Stimulated activated CD8-positive, alpha-beta memory T cell treated with anti-CD3 and anti-CD28 coated beads, Interleukin-4, amount 100 ng/mL, for 1 hour (primary cell): ENCODE results near the gene LOXHD1.

Experiments used
- DNase-seq, 2 donors: peaks; one replicate each; pipeline ENCODE4 v3.0.0-alpha.2; 2020; ENCODE audit warnings: low read depth in 2 of 2, low spot score in 1 of 2

LOXHD1 gene, protein sequence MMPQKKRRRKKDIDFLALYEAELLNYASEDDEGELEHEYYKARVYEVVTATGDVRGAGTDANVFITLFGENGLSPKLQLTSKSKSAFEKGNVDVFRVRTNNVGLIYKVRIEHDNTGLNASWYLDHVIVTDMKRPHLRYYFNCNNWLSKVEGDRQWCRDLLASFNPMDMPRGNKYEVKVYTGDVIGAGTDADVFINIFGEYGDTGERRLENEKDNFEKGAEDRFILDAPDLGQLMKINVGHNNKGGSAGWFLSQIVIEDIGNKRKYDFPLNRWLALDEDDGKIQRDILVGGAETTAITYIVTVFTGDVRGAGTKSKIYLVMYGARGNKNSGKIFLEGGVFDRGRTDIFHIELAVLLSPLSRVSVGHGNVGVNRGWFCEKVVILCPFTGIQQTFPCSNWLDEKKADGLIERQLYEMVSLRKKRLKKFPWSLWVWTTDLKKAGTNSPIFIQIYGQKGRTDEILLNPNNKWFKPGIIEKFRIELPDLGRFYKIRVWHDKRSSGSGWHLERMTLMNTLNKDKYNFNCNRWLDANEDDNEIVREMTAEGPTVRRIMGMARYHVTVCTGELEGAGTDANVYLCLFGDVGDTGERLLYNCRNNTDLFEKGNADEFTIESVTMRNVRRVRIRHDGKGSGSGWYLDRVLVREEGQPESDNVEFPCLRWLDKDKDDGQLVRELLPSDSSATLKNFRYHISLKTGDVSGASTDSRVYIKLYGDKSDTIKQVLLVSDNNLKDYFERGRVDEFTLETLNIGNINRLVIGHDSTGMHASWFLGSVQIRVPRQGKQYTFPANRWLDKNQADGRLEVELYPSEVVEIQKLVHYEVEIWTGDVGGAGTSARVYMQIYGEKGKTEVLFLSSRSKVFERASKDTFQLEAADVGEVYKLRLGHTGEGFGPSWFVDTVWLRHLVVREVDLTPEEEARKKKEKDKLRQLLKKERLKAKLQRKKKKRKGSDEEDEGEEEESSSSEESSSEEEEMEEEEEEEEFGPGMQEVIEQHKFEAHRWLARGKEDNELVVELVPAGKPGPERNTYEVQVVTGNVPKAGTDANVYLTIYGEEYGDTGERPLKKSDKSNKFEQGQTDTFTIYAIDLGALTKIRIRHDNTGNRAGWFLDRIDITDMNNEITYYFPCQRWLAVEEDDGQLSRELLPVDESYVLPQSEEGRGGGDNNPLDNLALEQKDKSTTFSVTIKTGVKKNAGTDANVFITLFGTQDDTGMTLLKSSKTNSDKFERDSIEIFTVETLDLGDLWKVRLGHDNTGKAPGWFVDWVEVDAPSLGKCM (N-terminal part only)

DNA sequence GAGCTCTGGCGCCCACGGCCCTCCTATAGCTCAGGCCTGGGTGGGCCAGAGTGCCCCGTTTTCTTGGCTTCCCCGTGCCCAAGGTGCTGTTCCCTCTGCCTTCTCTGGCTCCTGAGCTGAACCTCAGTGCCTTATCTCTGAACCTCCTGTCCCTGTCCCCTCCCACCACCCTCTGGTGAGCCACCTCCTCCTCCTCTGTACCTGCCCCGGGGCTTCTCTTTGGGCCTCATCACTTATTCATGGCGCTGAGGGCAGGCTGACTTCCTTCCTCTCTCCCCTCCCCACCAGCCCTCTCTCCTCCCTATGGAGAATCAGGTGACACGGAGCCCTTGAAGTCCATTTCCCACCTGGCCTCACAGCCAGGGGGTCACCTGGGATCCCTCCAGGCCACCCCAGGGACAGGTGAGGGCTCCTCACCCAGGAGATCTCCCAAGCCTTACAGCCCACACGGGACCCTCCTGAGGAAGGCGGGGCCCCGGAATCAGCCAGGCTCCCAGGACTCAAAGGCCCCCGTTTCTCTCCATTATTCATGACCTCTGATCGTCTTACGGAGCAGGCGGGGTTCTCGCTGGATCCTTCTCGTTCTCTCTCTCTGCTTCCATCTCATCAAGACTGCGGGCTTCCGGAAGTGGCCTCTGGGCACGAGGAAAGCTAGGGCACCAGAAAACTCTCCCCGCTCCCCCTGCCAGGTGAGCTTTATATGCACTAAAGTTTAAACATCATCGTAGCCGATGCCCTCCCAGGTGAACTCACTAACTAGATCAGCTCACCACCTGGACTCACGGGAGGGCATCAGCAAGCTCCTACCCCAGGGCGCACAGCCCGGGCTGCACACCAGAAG lies at the start of gene LOXHD1:
Gene LOXHD1 (minus strand): TSS at position 106 of the 841 bp plus-strand sequence. CDS start 187 bp downstream, outside the sequence.
- no peak for DNase-seq

DNA sequence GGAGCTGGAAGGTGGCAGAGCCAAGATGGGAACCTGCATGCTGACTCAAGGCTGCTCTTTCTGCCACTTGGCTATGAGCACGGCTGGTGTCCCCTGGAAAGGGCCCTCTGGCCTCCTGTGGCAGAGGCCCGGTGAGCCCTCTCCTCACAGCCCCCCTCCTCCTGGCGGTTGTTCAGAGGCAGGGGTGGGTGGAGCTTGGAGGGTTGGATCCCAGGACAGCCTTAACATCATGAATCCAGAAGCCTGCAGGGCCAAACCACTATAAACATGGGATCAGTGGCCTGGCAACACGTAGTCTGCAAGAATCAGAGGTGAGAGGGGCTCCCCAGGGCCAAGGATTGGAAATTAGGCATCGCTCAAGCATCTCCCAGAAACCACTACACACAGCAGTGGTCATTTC lies 48.5 kb upstream of the LOXHD1 start:
- DNase-seq: no peak

DNA sequence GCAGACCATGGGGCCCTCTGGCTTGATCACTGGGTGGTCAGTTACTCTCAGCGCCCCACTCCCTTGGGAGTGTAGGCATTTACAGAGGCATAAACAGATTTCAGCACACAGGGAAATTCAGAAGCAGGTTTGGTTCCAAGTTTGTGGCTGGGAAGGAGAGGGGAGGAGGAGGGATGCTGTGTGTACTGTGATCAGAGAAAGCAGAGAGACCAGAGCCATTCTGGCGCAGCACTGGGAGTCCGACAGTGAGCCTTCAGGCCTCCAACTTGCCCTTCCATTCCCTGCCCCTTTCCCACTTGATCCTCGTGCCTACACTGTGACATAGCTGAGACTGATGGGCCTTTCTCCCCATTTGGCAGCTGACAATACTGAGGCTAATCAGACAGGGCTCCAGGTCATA lies 47.8 kb upstream of the LOXHD1 start:
- no peak for DNase-seq

DNA sequence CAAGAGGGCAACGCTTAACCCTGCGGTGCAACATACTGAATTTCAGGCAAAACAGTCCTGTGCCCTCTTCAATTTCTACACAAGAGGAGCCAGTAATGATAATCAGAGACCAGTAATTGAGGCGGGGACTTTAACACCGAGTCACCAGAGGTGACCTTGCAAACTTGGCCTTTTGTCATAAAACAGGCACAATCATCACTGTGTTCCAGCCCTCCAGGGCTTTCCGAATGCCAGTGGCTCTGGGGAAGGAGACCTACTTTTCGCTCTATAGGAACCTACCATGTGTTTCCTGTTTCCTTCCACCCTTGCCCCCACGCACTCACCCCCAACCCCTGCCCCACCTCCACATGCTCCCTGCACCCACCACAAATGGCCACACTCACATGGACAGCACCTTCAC lies 47.2 kb upstream of the LOXHD1 start:
- no peak for DNase-seq

DNA sequence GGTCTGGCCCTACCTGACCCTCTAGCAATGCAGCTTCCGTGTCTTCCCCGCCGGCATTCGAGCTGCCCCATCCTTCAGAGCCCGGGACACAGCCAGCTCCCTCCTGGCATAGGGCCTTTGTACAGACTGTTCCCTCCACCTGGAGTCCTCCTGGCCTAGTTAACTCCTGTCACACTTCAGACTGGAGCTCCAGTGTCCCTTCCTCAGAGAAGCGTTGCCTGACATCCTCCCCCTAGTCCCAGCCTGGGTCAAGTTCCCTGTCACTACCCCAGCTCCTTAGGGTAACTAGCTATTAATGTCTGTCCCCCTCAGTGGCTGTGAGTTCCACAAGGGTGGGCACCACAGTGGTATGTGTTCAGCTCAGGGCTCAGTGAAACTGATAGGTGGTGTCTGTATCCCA lies 45.5 kb upstream of the LOXHD1 start:
- no peak for DNase-seq

DNA sequence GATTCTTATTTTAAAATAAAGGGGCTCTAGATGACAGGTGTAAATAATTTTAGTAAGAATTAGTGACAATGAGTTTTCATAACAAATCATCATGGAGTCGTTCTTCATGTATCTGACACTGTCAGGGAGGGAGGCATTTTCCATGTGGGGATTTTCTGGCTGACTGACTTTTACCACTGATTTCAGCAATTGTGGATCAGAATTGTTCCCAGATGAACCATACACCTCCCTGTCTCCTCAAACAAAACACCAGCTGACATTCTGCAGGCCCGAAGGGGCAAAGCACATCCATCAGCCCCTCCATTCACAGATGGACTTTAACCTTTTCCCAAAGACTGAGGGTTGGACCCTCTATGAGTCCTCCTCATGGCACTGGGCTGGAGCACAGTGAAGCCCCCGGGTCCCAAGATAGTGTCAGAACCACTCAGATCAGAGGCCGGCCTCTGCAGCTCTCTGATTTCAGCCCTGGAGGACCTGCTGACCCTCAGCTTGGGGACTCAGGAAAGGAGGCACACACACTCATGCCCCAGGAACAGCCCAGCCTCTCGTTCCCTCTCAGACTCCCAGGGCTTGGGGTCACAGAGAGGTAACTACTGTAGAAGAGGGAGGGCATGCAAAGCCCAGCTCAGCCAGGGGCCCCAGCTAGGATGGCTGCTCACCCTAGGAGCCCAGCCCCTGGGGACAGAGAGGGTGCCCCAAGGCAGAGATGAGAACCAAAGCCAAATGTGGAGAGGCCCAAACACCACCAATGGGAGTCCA lies 43.2 kb upstream of the LOXHD1 start:
- DNase-seq: no peak

DNA sequence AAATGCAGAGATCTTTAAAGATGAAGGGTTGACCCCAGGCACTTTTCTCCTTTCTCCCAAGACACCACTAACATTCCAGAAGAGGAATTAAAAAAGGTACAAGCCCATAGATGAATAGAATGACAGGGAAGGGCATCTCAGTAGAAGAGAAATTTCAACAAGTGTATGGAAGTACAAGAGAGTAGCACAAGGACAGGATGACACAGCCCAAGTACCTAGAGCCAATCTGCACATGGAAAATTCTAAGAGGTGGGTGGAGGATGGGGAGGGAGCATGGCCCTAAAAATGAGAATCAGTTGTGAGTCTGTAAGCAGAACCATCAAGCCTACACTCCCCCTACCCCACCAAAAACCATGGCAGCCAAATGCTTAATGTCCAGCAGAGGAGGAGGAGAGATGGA lies 39.7 kb upstream of the LOXHD1 start:
- DNase-seq: no peak

DNA sequence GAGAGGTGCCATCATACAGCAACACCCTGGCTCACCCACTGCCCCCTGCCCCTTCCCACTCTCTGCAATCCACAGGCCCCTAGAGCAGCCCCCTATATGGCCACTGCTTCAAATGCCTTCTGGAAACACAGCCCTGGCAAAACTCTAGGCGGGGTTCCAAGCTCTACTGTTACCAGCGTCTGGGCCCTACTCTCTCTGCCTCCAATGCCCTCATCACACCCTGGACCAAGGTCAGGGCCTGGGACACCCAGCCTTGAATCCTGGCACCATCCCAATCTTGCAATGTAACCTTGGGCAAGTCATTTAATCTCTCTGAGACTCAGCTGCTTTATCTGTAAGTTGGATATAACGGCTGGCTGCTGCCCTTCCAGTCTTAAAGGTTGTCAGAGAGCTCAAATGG lies 39.2 kb upstream of the LOXHD1 start:
- no peak for DNase-seq

DNA sequence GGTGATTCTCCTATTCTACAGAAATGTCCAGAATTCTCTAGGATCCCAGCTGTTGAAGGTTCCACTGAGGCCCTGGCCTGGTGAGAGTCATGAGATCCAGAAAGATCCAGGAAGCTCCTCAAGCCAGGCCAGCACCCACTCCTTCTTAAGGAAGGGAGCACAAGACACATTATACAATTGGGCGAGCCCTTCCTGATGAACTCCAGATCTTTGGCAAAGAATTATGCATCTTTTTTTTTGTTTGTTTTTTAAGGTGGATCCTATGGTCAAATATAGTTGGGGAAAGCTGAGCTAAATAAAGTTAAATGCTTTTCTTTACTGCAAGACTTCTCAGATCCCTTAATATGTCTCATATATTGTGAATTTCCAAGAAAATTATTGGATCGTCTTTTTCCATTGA lies 37.0 kb upstream of the LOXHD1 start:
- DNase-seq: no peak

DNA sequence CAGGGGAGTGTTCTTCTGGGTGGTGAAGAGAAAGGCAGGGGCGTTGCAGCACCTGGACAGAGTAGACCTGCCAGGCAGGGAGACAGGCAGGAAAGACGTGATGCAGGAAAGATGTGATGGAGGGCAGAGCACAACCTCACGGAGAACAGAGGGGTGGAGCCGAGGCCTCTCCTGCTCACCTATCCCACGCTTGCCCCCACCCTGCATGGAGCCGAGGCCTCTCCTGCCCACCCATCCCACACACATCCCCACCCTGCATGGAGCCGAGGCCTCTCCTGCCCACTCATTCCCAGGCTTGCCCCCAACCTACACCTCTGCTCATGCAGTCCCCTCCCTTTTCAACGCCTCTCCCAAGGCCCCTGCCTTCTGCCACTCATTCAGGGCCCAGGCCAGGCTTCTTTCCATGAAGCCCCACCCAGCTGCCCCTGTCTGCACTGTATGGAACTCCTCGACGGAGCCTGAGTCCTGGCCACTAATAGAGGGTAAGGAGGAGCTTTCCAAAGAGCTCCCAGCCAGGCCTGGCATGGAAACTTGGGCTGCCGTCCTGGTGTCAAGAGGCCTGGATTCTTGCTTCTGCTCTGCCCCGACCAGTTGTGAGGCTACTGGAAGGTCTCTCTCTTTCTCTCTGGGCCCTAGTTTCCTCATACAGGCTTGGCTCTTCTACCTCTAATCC lies 32.0 kb upstream of the LOXHD1 start:
- DNase-seq: no peak

DNA sequence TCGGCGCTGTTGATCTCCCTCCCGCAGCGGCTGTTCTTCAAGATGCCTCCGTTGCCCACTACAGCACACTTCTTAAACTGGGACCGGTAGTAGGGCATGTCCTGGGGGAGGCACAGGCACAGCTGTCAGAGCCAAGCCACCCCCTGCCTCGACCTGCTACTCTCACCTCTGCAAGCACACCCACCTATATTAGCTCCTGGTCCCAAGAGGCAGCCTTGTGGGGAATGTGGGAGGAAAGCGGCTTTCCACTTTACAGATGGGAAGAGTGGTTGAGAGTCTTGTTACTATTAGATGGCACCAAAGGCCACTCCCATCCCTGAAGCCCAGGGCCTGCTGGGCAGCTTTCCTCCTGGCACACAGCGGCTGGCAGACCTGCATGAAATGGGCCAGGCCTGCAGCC lies 29.2 kb upstream of the LOXHD1 start:
- no peak for DNase-seq

DNA sequence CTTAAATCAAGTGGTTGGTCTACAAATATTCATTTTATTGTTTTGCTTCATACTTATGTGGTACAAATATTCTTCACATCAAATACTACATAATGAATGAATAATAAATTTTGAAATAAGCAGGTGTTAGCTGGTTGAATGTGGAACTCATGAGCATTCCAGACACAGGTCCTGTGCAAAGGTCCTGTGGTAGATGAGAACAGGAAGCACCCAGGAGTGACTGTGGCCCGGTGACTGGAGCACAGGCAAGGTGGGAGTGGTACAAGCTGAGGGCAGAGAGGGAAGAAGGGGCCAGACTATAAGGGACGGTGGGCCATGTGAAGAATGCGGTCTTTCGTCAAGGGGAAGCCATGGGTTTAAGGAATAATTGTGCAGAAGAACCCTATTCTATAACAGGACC lies 26.2 kb upstream of the LOXHD1 start:
- no peak for DNase-seq

DNA sequence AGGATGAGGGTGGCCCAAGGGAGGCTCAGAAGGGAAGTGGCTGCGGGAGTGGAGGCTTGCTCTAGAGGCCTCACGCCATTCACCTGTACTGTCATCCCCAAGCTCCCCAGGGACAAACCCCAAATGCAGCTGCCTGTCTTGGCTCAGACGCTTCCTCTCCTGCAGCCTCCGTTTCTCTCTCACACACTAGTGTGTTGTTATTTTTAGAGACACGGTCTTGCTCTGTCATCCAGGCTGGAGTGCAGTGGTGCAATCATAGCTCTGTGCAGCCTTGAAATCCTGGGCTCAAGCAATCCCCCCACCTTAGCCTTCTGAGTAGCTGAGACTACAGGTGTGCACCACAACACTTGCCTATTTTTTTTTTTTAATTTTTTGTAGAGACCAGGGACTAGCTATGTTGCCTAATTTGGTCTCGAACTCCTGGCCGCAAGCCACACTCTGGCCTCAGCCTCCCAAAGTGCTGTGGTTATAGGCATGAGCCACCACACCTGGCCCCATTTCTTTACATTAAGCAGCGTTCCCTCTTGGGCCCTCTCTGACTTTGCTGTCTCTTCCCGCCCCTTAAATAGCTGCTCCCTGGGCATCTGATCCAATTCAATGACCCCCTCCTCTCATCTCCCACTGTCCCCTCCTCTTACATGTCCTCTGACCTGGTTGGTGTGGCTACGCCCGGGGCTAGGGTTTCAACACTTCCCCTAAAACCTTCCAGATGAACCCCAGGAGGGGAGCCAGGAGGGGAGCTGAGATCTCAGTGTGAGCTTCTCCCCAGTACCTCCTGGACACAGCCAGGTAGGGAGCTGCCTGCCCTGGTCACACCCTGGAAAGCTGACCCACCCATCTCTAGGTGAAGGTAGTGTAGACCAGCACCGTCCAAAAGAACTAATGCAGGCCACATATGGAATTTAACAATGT lies 24.0 kb upstream of the LOXHD1 start:
- DNase-seq: no peak

DNA sequence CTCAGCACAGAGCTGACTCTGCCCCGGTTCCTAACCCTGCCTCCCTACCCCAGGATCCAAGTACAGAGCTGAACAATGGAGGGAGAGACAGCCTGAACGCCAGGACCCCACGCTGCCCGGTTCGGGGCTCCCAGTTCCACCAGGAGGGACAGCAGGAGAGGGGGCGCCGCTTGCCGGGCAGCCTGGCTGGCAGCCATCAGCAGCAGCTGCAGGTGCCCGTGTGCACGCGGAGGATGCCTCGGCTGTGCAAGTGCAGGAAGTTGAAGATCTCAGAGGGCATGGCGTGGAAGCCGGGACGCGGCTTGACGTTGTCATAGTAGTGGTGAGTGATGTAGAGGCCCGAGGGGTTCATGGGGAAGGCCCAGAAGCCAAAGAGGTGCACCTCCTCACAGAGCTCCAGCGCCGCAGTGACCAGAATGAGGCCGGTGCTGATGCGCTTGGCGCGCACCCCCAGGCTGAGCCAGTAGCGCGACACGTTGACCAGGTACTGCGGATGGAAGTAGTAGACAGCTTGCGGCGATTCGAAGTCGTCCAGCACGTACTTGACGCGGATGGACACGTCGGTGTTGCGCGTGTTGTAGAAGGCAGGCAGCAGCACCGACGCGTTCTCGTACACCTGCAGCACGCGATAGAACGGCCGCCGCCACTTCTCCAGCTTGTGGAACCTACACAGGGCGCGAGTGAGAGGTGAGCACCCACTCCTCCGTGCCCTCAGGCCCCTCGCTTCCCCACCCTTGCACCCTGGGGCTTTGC lies 23.0 kb upstream of the LOXHD1 start:
- DNase-seq: no peak

DNA sequence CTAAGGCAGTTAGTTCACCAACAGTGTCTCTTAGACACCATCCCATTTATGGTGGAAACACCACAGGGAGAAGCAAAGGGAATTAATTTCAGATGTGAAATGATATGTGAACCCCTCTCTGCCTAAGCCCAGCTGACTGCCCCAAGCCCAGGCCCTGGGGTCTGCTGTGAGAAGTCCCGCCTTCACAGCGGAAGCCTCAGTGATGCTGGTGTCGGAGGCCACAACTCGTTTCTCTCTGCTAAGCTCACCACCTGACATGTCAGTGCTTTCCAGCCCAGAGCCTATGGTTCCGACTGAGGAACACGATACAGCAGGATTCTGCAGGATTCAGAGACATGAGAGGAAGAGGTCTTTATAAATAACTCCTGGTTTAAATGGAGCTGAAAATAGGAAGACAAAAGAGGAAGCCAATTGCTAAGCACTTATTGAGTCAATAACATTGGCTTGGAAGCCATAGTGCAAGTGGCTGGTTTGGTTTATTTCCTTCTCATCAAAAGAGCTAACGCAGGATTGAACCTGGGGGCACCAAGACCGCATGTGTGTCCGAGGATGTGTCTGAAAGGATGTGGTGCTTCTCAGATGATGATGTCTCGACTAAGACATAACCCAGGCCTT lies 21.9 kb upstream of the LOXHD1 start:
- DNase-seq: no peak

DNA sequence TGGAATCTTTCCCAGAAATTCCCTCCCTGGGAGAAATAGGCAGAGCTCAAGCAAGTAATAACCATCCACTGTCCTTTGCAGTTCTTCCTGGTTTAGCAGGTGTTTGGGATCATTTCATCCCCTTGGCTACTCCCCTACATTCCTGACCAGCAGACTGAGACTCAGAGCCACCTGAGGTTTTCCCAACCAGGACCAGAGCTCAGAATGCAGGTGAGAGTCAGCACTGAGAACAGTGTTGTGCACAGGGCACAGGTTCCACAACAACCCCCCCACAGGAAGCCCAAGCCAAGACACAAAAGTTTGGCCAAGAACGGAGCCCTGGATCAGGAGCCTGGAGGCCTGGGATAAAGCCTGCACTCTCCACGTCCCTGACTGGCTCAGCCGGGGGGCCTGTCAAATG lies 21.0 kb upstream of the LOXHD1 start:
- no peak for DNase-seq

DNA sequence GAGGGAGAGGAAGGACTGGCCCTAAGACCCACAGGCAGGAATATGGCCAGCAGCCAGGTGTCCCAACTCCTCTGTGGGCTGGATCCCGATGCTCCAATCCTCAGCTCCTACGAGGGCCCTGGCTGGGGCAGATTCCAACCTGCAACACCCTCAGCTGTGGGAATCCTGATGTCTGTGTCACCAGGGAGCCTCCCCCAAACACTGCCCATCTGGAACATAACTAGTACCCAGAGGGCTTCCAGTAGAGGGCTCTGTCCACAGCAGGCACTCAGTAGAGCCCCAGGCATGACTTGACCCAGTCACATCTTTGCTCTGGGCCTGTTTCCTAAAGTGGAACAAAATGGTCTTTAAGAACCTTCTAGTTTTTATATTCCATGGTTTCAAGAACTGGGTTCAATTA lies 20.6 kb upstream of the LOXHD1 start:
- DNase-seq: no peak
